NCI-H128 (cell line): ENCODE results near the gene EPHA10.

Source experiments
- DNase-seq: peaks from one replicate; lab custom pipeline; 2025; ENCODE audit not compliant: unreplicated experiment; lab: John Stamatoyannopoulos, UW

The EPHA10 gene

DNA sequence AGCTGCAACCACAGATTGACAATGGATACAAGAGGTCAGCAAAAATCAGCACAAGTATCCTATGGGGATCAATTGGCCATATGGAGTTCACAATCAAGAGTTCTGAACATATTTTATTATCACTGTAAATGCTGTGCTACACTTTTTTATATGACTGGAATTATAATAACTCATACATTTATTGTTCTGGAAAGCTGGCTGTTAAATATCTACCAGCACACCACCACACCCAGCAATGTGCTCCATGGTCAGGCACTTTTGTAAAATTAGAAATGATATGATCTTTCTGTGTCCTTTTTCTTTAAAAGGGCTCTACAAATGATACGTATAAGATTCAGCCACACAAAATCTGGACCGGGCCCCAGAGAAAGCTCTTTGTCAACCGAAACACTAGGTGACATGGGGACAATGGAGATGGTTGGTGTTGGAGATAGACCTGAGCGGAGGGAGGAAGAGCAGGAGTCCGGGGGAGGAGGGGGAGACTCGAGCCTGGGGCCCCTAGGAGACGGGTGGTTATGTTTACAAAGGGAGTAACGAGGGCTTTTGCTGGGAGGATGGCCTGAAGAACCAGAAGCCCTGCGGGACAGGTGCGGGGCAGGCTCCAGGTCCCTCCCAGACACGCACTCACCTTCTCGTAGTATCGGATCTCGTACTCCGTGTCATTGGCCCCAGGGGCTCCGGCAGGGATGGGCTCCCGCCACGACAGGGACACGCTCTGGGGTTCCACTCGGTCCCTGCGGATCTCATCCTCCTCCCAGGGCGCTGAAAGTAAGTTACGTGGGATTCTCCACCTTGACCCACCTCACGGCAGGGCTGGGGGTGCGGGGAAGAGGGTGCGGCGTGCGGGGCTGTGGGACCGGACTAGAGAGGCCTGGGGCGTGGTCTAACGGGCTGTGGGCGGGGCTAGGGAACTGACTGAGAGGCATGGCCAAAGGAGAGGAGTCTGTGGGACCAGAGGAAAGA is 30.0 kb downstream of the EPHA10 start:
- DNase-seq: no peak

DNA sequence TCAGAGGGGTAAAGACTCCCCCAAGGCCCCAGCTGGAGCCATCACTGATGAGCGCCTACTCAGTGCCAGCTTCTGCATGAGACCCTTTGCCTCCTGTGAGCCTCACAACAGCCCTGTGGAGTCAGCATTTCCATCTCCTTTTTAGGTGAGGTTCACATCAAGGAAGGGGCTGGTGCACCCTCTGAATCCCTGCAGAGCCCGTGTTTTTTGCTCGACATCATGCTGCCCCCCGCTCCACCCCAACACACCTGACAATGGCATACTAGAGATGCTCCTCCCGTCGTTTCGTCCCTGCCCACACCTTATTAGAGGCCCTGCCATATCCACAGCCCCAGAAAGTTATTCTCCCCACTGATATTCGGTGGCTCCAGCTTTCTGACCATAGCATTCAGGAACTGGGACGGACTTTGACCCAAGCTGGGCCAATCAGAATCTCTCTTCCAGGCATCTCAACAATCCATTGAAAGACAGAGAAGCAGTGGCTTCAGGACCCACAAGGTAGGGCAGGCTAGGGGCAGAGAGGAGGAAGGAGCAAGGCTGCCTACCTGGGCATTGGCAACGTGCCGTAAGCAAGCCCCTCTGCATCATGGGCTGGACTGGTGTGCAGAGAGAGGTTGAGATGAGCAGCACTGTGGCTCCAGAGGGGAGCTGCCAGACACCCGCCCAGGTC is 32.7 kb downstream of the EPHA10 start:
- no peak for DNase-seq

DNA sequence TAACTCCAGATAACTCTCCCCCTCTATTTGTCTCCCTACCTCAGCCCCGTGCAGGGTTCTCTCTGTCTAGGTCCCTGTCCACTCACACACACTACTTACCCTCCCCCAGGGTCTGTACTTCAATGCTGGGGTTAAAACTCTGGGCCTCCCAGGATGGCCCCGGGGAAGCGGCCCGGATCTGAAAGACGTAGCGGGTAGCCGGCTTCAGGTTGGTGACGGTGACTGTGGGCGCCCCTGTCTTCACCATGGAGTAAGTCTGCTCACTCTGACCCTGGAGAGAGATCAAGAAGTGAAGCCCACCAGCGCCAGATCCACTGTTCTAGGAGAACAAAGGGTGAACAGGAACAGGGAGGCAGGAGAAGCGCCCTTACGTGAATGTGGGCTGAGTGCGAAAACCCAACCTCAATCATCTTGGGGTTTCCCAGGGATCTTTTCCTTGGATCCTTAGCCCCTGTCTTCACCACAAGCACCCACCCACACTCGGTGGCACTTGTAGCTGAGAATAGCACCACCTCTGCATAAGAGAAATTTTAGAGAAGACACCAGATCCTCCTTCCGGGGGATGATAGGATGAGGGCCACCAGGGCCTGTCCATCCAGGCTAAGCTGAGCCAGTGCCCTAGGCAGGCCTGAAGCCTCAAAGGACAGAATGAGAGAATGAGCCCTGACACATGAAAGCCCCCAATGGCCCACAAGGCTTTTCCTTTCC is 33.5 kb downstream of the EPHA10 start:
- DNase-seq: no peak

DNA sequence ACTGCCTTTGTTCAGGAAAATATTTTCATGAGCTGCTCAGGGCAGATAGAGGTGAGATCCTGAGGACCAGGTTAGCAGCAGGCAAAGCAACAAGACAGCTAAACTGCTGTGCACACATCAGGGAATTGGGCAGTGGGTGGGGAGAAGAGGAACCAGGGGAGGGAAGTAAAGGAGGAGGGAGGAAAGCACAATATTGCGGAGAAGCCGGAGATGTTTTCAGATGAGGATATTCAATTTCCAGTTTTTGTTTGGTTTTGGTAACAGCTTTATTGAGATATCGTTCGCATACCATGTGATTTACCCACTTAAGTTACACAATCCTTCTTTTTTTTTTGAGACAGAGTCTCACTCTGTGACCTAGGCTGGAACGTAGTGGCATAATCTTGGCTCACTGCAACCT is 34.5 kb downstream of the EPHA10 start:
- no peak for DNase-seq

DNA sequence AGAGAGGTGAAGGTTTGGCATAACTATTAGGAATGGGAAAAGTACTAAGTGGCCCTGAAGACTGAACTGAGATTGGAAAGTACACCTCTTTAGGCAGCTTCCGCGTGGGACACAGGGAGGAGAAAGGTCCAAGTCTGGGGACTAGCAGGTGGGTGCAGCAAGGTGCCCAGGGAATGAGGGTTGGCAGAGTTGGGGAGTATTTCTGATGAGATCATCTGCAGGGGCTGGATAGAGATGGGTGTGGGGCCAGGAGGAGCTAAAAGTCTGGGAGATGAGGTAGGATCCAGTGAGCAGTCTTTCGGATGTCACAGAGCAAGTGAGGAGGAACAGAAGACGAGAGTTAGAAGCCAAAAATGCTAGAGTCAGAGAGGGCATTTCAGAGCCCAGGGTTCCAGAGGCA is 36.5 kb downstream of the EPHA10 start:
- DNase-seq: no peak

DNA sequence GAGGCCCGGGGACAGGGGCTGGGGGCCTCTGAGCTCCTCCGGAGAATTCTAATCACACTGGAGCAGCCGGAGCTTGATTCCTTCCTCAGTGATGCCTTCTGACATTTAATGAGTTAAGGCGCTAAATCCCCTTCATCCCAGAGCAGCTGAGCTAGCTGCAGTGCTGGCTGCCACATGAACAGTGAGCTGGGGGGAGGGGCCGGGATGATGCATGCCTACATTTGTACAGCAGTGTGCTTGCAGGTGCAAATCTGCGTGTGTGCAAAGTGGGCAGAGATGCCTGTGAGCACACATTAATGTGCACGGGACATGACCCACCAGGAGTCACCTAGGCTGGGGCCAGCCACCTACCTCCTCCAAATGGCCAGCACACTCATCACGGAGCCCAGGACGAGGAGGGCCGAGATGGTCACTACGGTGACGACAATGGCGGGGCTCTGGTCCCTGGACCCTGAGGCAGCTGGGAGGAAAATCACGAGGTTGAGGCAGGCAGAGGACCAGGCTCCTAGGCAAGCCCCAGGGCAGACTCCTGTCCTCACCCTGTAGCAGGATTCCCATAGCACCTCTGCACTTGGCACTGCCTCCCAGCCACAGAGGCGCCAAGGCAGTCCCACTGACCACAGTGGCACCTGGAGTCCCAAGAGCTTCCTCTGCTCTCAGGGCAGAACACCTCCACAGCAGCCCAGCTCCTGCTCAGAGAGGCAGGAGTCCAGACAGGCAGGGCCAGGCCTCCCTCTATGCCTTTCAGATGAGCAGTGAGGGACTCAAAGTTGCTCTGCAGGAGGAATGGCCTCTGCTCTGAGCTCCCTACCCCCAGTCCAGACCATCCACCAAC is 38.0 kb downstream of the EPHA10 start:
- DNase-seq: no peak

DNA sequence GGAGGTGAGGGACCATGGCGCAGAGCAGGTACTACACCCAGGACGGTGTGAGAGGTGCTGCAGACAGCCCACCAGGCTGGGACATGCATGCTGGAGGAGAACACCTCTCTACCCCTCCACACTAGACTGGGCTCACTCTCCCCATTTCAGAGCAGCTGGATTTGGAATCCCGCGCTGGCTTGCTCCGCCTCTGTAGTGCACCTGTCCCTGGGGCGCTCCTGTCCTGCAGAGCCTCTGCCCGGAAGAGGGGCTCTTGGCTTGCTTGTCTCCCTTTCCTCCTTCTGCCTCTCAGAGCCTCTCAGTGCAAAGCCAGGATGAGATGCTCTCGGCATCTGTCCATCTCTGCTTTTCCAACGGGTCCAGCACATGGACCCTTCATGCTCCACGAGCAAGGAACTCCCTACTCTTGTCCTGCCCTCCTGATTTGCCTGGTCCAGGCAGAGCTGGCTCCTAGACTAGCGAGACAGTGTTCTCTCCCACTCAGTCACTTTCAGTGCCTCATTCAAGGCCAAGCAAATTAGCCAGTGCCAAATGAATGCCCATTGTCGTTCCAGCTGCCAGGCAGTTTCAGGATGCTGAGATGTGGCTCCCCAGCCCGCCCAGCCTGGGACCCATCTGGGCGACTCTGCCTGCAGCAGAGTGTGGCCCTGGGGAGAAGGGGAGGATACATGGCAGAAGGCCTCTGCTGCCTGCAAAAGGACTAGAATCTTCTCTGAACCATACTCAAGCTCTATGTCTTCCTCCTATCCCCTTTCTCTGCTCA is 38.9 kb downstream of the EPHA10 start:
- DNase-seq: no peak

DNA sequence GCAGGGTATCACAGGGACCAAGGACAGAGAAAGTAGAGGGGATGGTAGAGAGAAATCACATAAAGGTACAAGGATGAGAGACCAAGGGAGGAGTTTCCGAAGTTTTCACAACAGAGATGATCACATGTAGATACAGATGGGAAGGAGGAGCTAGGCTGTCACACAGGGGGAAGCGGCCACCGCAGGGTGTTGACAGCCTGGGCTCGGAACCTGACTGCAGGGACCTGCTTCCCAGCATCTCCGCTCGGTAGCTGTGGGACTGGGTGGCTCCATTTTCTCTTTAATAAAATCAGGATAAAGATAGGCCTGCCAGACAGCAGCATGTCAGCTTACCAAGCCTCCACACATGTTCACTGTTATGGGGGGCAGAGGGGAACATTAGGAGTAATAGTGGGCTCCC is 40.3 kb downstream of the EPHA10 start:
- DNase-seq: no peak

DNA sequence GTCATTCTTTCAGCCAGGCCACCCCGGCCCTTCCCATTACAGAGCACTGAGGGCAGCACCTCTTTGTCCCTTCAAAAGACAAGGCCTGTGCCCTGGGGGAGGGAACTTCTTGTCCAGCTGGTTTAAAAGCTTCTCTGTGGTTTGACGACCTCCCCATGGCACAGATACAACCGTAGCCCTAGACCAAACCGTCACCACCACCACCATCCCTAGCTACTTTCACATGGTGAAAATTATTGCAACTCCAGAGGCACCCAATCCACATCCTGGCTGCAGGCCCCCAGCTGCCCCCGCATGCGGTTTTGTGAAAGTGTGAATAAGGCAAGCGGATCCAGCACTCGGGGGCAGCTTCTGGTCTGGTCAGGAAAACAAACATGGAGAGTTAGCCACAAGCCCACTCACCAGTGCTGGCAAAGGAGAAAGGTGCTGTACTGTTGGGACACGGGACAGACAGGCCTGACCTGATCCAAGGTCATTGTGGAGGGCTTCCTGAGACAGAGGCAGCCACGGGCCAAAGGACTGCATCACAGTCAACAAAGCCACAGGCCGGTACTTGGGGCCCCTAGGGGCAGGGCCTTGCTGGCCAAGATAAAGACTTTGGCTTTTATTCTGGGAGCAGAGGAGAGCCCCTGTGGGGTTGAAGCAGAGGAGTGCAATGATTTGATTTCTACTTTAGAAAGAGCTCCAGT is 41.4 kb downstream of the EPHA10 start:
- no peak for DNase-seq

DNA sequence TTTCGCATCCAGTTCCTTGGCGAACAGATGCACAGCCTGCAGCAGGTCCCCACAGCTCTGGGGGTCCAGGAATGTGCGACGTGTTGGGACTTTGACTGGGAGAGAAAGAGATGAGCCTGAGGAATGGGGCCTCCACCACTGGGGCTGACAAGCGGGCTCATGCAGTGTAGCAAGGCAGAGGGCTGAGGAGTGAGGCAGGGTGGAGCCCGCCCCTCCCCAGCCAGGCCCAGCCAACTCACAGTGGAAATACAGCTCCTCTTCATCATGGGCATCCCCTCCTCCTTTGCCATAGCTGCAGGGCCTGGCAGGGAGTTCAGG is 41.9 kb downstream of the EPHA10 start:
- DNase-seq: no peak

DNA sequence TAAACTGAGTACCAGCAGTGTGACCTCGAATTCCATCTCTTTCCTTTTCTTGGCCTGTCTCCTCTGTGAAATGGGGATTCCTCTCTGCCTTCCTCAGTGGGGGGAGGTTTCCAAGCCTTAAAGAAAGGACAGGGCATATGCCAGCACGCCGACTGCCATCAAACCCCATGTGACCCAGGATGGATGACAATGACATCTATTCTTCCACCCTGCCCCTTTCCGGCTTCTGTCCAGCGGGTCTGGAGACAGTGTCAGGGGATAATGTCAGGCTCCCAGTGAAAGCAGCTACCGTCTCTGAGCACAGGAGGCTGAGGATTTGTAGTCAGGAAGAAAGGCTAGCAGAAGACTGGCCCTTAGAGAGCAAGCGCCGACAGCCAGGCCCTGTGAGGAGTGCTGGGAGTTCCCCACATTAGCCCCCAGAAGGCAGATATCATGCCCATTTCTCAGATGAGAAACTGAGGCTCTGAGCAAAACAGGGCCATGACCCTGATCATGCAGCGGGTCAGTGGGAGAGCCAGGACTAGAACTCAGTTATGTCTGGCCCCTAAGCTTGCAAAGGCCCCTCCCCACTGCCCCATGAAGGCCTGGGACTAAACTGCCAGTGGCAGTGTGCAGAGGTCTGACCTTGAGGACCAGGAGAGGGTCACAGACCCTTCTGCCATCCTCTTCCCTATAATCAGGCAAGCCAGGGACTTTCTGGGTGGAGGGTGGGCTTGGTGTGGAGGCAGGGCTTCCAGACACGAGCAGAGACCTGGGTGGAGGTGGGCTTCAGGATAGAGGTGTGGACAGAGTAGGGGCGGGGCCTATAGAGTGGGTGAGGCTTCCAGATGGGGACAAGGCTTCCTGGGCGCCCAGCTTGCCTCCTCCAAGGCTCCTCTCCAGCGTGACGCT is 42.5 kb downstream of the EPHA10 start:
- no peak for DNase-seq

DNA sequence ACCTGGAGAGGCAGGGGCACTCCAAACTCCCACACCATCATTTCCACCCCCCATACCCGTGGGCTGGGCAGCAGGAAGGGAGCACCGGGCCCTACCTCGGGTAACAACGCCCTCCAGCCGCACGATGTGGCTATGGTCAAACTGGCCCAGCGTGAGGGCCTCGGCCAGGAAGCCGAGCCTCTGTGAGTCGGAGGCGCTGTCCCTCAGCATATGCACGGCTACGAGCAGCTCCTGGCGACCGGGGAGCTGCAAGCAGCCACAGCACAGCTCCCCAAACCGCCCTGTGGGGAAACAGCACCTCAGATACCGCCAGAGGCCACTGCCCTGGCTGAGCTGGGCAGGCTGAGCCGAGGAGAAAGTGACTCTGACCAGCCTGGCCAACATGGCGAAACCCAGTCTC is 43.4 kb downstream of the EPHA10 start:
- no peak for DNase-seq

DNA sequence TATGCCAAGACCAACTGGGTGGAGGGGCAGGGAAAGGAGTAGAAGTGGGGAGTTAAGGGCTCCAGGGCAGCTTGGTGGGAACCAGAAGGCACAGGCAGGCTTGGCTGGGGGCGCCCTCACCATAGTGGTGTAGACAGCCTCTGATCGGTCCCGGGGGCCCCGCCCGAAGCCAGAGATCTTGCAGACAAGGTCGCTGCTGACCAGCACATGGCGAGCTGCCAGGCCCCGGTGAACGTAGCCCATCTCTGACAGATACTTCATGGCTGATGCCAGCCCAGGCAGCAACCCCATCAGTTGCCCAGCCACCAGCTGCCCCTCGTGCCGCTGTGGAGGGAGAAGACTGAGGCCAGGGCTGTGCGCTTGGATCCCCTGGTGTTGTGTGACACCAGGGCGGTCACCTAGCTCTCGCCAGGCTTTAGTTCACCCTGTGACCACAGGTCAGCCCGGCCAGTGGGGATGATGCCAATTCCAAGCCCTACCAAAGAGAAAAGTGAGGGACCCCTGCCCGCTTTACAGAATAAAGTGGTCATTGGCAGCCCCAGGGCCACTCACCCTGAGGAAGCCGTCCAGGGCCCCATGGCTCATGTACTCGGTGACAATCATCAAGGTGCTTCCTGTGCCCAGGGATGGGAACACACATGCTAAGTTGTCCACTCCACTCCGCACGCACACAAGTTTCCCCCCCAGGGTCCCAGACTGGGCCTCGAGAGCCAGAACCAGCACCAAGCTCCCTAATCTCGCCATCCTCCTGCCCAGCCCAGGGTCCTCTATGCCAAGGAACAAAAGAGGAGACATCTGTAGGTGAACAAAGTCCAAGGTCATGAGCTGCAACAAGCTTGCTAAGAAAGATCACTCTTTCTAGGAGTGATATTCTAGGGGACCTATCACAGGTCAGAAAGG is 44.4 kb downstream of the EPHA10 start:
- no peak for DNase-seq

DNA sequence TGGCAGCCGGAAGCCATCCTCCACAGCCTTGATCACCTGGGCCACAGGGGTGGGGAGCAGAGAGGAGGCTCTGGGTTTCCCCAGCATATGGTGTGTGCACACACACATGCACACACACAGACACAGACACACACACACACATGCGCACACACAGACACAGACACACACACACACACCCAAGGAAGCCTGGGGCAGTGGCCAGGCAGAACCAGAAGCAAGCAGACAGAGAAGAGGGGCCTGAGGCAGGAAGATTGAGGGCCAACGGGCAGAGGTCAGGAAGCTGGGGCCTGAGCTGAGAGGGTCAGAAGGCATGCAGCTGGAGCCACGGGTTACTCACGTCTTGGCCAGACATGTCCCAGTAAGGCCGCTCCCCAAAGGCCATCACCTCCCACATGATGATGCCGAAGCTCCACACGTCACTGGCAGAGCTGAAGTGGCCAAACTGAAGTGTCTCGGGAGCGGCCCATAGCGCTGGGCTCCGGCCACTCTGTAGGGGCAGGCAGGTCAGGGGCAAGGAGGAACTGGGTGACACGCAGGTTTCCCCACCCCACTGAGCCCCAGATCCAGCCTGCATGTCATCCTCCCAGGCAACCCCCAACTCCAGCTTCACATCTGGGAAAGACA is 45.2 kb downstream of the EPHA10 start:
- no peak for DNase-seq

DNA sequence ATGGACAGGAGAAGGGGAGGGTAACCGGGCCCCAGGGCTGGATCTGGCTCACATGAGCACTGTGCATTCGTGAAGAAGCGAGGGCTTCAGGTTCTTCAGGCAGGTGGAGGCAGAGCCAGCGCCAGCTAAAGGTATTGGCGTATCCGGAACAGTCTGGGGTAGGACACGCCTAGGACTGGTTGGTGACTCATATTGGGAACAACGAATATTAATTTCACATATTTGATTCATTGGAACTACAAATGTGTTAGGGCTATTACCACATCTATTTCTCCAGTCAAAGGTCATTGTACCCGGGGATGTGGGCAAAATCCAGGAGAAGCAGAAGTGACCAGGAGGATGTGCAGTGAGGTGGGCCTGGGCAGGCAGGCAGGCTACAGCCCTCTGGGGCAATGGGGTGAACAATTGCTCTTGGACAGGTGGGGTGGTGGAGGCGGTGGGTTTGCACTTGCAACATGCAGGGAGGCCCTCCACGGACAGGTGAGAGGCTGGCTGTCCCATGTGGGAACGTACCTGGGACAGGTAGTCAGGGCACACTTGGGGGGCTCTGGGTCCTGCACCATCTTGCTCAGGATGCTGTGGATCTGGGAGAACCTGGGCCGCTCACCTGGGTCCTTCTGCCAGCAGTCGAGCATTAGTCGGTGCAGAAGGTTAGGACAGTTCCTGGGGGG is 45.9 kb downstream of the EPHA10 start:
- no peak for DNase-seq

DNA sequence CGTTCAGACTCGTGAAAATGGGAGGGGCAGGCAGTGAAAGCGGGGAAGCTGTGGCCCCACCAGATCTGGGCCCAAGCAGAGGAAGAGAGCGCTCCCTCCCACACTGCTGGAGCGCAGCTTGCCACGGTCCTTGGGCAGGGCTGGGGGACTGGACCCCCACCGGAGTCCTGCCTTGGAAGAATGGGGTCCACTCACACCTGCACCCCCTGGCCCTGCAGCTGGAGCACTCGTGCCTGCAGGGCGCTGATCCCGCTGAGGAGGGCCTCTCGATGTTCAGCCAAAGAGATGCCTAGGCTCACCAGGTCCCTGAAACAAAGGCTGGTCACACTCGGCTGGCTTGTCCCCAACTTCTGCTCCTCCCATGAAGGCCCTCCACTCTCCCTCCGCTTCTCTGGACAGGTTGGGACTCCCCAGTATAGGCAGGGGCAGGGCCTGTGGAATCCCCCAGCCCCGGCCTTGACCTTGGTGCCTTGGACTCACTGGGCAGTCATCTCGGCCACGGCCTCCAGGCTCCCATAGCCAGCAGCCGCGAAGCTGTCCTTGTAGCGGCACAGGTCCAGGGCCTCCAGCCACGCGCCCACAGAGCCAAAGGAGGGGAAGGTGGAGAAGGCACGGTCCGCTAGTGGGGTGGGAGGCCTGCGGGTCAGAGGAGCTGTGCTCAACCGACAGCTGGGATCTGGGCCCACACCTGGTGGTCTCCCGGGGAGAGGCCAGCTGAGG is 46.6 kb downstream of the EPHA10 start:
- no peak for DNase-seq
